RWPE2 (cell line): ENCODE data around the gene PHC2.

Source experiments
- ATAC-seq: fragments of 200-7000 bp; cut with Tn5 transposase; 3 replicates; pipeline ENCODE4 v1.9.1; 2021; ENCODE audit warnings: low read depth
- DNase-seq: peaks from one replicate; pipeline ENCODE4 v3.0.0-alpha.2; 2020; ENCODE audit warnings: low spot score
- H3K27ac ChIP-seq: fragments of 450-650 bp; 2 replicates; pipeline ENCODE4 v1.5.1; 2017; ENCODE audit warnings: mild to moderate bottlenecking; ENCODE audit not compliant: poor library complexity, severe bottlenecking
- H3K27me3 ChIP-seq: fragments of 250-450 bp; sonication (Bioruptor Pico); 2 replicates; pipeline ENCODE4 v1.5.1; 2021; ENCODE audit warnings: mild to moderate bottlenecking, moderate library complexity; ENCODE audit not compliant: insufficient read depth, poor library complexity, severe bottlenecking
- H3K36me3 ChIP-seq: fragments of 250-450 bp; sonication (Bioruptor Pico); 2 replicates; pipeline ENCODE4 v1.5.1; 2020; ENCODE audit warnings: low read depth, mild to moderate bottlenecking, moderate library complexity
- H3K4me1 ChIP-seq: fragments of 250-450 bp; sonication (Bioruptor Pico); 2 replicates; pipeline ENCODE4 v1.5.1; 2021; ENCODE audit warnings: mild to moderate bottlenecking, moderate library complexity; ENCODE audit not compliant: insufficient read depth, poor library complexity, severe bottlenecking
- H3K4me3 ChIP-seq: fragments of 250-450 bp; sonication (Bioruptor Pico); 2 replicates; pipeline ENCODE4 v1.5.1; 2021; ENCODE audit warnings: mild to moderate bottlenecking, moderate library complexity; ENCODE audit not compliant: severe bottlenecking
- H3K9me3 ChIP-seq: fragments of 250-450 bp; sonication (Bioruptor Pico); 2 replicates; pipeline ENCODE4 v1.5.1; 2021; ENCODE audit warnings: mild to moderate bottlenecking, moderate library complexity; ENCODE audit not compliant: severe bottlenecking
- CTCF ChIP-seq: fragments of 450-650 bp; IDR thresholded peaks from one replicate; pipeline ENCODE4 v1.5.1; 2017; ENCODE audit warnings: mild to moderate bottlenecking, moderate library complexity; ENCODE audit not compliant: poor library complexity, severe bottlenecking

PHC2 gene

GRCh38 chr1:33418811-33419210, 12.1 kb downstream of the PHC2 start:
- Histone ChIP-seq H3K27me3 (no peaks in the 10 kb centered on the region), H3K9me3 (peaks cover 20% of the 10 kb centered on the region), H3K36me3 (peaks cover 32% of the 10 kb centered on the region), H3K4me1 (peaks cover 12% of the 10 kb centered on the region), H3K4me3 (no peak overlapping the region), H3K27ac (no peak overlapping the region)
- DNase-seq (no peak), ATAC-seq (no peak)
- TF ChIP-seq CTCF, result no peak

GRCh38 chr1:33414879-33415278, 16.0 kb downstream of the PHC2 start:
- no peaks in the 10 kb centered on the region for H3K27me3 ChIP-seq
- H3K36me3 ChIP-seq, result peaks cover 22% of the 10 kb centered on the region
- no peak overlapping the region for H3K27ac ChIP-seq
- no peaks in the 10 kb centered on the region for H3K4me1 ChIP-seq
- DNase-seq (no peak), ATAC-seq (no peak)
- no peak overlapping the region for H3K4me3 ChIP-seq
- peaks cover 20% of the 10 kb centered on the region for H3K9me3 ChIP-seq
- no peak for TF ChIP-seq CTCF

GRCh38 chr1:33410091-33410701, 20.7 kb downstream of the PHC2 start:
- no peak overlapping the region for H3K4me3 ChIP-seq
- no peak overlapping the region for H3K27ac ChIP-seq
- H3K9me3 ChIP-seq, result peaks cover under 1% of the 10 kb centered on the region
- no peak for ATAC-seq
- no peaks in the 10 kb centered on the region for H3K27me3 ChIP-seq
- H3K4me1 ChIP-seq, result no peaks in the 10 kb centered on the region
- peaks cover 14% of the 10 kb centered on the region for H3K36me3 ChIP-seq
- DNase-seq, result no peak
- TF ChIP-seq CTCF, result no peak

- DNase-seq (no peak), ATAC-seq (no peak)
- Histone ChIP-seq H3K9me3 (no peaks in the 10 kb centered on the region), H3K4me1 (no peaks in the 10 kb centered on the region), H3K27ac (no peak overlapping the region), H3K4me3 (no peak overlapping the region), H3K27me3 (no peaks in the 10 kb centered on the region), H3K36me3 (peaks cover 13% of the 10 kb centered on the region; the same call in 1 of the 2 replicates)
- no peak for TF ChIP-seq CTCF
Observed at GRCh38 chr1:33408093-33408436, 22.8 kb downstream of the PHC2 start.

GRCh38 chr1:33407352-33408092, 23.4 kb downstream of the PHC2 start:
- no peak for ATAC-seq
- Histone ChIP-seq H3K36me3 (peaks cover 13% of the 10 kb centered on the region; the same call in 1 of the 2 replicates), H3K27ac (no peak overlapping the region), H3K9me3 (no peaks in the 10 kb centered on the region), H3K4me3 (no peak overlapping the region), H3K4me1 (no peaks in the 10 kb centered on the region), H3K27me3 (no peaks in the 10 kb centered on the region)
- TF ChIP-seq CTCF, result no peak
- DNase-seq, result no peak
